Breast epithelium (tissue), 3 donors: ENCODE data around the gene ADAMTS2.

Experiments
- CTCF ChIP-seq, 3 donors: fragments of 450-650 bp; IDR thresholded peaks; one replicate each; pipeline ENCODE4 v1.5.1; 2016 to 2017; ENCODE audit warnings: antibody characterized with exemption in 3 of 3, mild to moderate bottlenecking in 3 of 3, moderate library complexity in 3 of 3
- POLR2A ChIP-seq: fragments of 450-650 bp; IDR thresholded peaks from one replicate; pipeline ENCODE4 v1.6.1; 2016; ENCODE audit warnings: antibody characterized with exemption, mild to moderate bottlenecking, moderate library complexity
- POLR2AphosphoS5 ChIP-seq, 3 donors: sonication (generic); formaldehyde crosslinking; IDR thresholded peaks; one replicate each; pipeline ENCODE4 v1.6.1; 2017; ENCODE audit warnings: antibody characterized with exemption in 3 of 3

- no peak for TF ChIP-seq CTCF (IDR thresholded peaks at IDR 0.05)
- TF ChIP-seq POLR2A, result no peak
- no peak for TF ChIP-seq POLR2AphosphoS5 (IDR thresholded peaks at IDR 0.05)
These were observed 19.8 kb downstream of the ADAMTS2 start for GRCh38 chr5:179325296-179326031.
